ENCODE measurements around the gene FAM3A. TPM values are rescaled to one million over a fixed set of nuclear protein-coding genes. Genes with fewer than 3 reads are reported as not detected.

Gene FAM3A
- total and polyA plus RNA-seq, 2 experiments from 2014 or later: 41.1 to 68.0 TPM

GRCh38 chrX:154463611-154464220, 52.3 kb downstream of the FAM3A start:
- DNase-seq (ENCODE audit: low spot score): no peak
- no peak overlapping the region for H3K27ac ChIP-seq
- H4K20me1 ChIP-seq (ENCODE audit: insufficient read depth, poor library complexity, severe bottlenecking): no peaks in the 10 kb centered on the region
- no peak overlapping the region for H3K4me2 ChIP-seq
- H3K36me3 ChIP-seq (replicated peaks; ENCODE audit: insufficient read depth, low read depth): no peaks in the 10 kb centered on the region
- H3K4me1 ChIP-seq (ENCODE audit: insufficient read depth): no peaks in the 10 kb centered on the region
- H3K9me3 ChIP-seq (ENCODE audit: low read depth): no peaks in the 10 kb centered on the region
- no peaks in the 10 kb centered on the region for H3K27me3 ChIP-seq
- WGBS (ENCODE audit: low lambda C conversion rate, missing lambda C conversion rate): 93% methylated on average over 26 of the region's 36 CpGs
- H2AFZ ChIP-seq: no peak overlapping the region
- H3K9me2 ChIP-seq (replicated peaks; ENCODE audit: insufficient read depth): no peaks in the 10 kb centered on the region
- no peak overlapping the region for H3K4me3 ChIP-seq
- TF ChIP-seq EZH2 (IDR thresholded peaks at IDR 0.05; ENCODE audit: borderline replicate concordance): no peak
- TF ChIP-seq CTCF (IDR thresholded peaks at IDR 0.05; ENCODE audit: poor library complexity): no peak
- TF ChIP-seq EZH2phosphoT487 (IDR thresholded peaks at IDR 0.05; ENCODE audit: low read depth, severe bottlenecking, unreplicated experiment): no peak
- H3K79me2 ChIP-seq: peaks cover 17% of the 10 kb centered on the region

GRCh38 chrX:154462396-154462795, 53.6 kb downstream of the FAM3A start:
- H3K9me2 ChIP-seq (replicated peaks; ENCODE audit: insufficient read depth): no peaks in the 10 kb centered on the region
- no peaks in the 10 kb centered on the region for H3K4me1 ChIP-seq (ENCODE audit: insufficient read depth)
- TF ChIP-seq CTCF (IDR thresholded peaks at IDR 0.05; ENCODE audit: poor library complexity) (no peak), EZH2 (IDR thresholded peaks at IDR 0.05; ENCODE audit: borderline replicate concordance) (no peak), EZH2phosphoT487 (IDR thresholded peaks at IDR 0.05; ENCODE audit: low read depth, severe bottlenecking, unreplicated experiment) (no peak)
- H3K27ac ChIP-seq: no peak overlapping the region
- no peak overlapping the region for H2AFZ ChIP-seq
- H4K20me1 ChIP-seq (ENCODE audit: insufficient read depth, poor library complexity, severe bottlenecking): no peaks in the 10 kb centered on the region
- H3K9me3 ChIP-seq (ENCODE audit: low read depth): no peaks in the 10 kb centered on the region
- no peak overlapping the region for H3K4me2 ChIP-seq
- 90% methylated on average over 8 of the region's 8 CpGs for WGBS (ENCODE audit: low lambda C conversion rate, missing lambda C conversion rate)
- H3K36me3 ChIP-seq (replicated peaks; ENCODE audit: insufficient read depth, low read depth): no peaks in the 10 kb centered on the region
- H3K79me2 ChIP-seq: peaks cover 23% of the 10 kb centered on the region
- DNase-seq (ENCODE audit: low spot score): no peak
- H3K4me3 ChIP-seq: no peak overlapping the region
- no peaks in the 10 kb centered on the region for H3K27me3 ChIP-seq

- TF ChIP-seq EZH2phosphoT487 (IDR thresholded peaks at IDR 0.05; ENCODE audit: low read depth, severe bottlenecking, unreplicated experiment) (no peak), EZH2 (IDR thresholded peaks at IDR 0.05; ENCODE audit: borderline replicate concordance) (no peak), CTCF (IDR thresholded peaks at IDR 0.05; ENCODE audit: poor library complexity) (no peak)
- 95% methylated on average over 26 of the region's 26 CpGs for WGBS (ENCODE audit: low lambda C conversion rate, missing lambda C conversion rate)
- no peak overlapping the region for H2AFZ ChIP-seq
- peak overlapping the region; percentile 83 for H3K4me2 ChIP-seq
- no peaks in the 10 kb centered on the region for H3K27me3 ChIP-seq
- no peaks in the 10 kb centered on the region for H3K9me3 ChIP-seq (ENCODE audit: low read depth)
- H3K9me2 ChIP-seq (replicated peaks; ENCODE audit: insufficient read depth): no peaks in the 10 kb centered on the region
- H3K27ac ChIP-seq: no peak overlapping the region
- H3K4me3 ChIP-seq: no peak overlapping the region
- no peak for DNase-seq (ENCODE audit: low spot score)
- no peaks in the 10 kb centered on the region for H3K36me3 ChIP-seq (replicated peaks; ENCODE audit: insufficient read depth, low read depth)
- H3K4me1 ChIP-seq (ENCODE audit: insufficient read depth): no peaks in the 10 kb centered on the region
- no peaks in the 10 kb centered on the region for H4K20me1 ChIP-seq (ENCODE audit: insufficient read depth, poor library complexity, severe bottlenecking)
- peaks cover 23% of the 10 kb centered on the region for H3K79me2 ChIP-seq
These were observed 55.7 kb downstream of the FAM3A start for GRCh38 chrX:154460326-154460725.
